ENCODE data around the gene FGF18. TPM values are rescaled to one million over a fixed set of nuclear protein-coding genes. Genes with fewer than 3 reads are reported as not detected.

Gene FGF18
- total RNA-seq, 2 experiments from 2014 or later, result 0.31 to 0.33 TPM

- no peaks in the 10 kb centered on the region for H3K9me3 ChIP-seq (ENCODE audit: control insufficient read depth in 1 of 2, insufficient read depth in 1 of 2, low read length in 2 of 2)
- POLR2A ChIA-PET, result no interaction called here
- no peak overlapping the region for H3K27ac ChIP-seq (ENCODE audit: low read depth in 1 of 2, low read length in 2 of 2)
- TF ChIP-seq CTCF (IDR thresholded peaks at IDR 0.05), result no peak
- Mint-ChIP-seq H3K27ac (peak overlapping the region; percentile 7), H3K9me3 (no peaks in the 10 kb centered on the region), H3K36me3 (ENCODE audit: low read depth) (no peaks in the 10 kb centered on the region), H3K4me3 (no peak overlapping the region), H3K4me1 (ENCODE audit: low read depth) (peaks cover 5% of the 10 kb centered on the region), H3K27me3 (peaks cover 6% of the 10 kb centered on the region)
- intact Hi-C loops (cut with DNase I, micrococcal nuclease), result no loop called here
- H3K4me3 ChIP-seq (ENCODE audit: low read length), result no peak overlapping the region
- peak in 1 of 14 experiments; percentile 20 for DNase-seq
- H3K4me1 ChIP-seq (ENCODE audit: insufficient read depth, low read length), result peaks cover 10% of the 10 kb centered on the region
- H3K27me3 ChIP-seq (ENCODE audit: control insufficient read depth in 1 of 2, insufficient read depth in 2 of 2, low read length in 2 of 2), result no peaks in the 10 kb centered on the region
- no peak for ATAC-seq (ENCODE audit: poor library complexity)
- no peaks in the 10 kb centered on the region for H3K36me3 ChIP-seq (ENCODE audit: insufficient read depth, low read length)
- CTCF ChIA-PET, result no interaction called here
Observed at GRCh38 chr5:171478946-171479775, 59.7 kb downstream of the FGF18 start.

- H3K27ac Mint-ChIP-seq, result peak overlapping the region; percentile 7
- DNase-seq (no peak), ATAC-seq (ENCODE audit: poor library complexity) (no peak)
- ChIA-PET POLR2A (no interaction called here), CTCF (no interaction called here)
- Histone ChIP-seq H3K9me3 (ENCODE audit: control insufficient read depth in 1 of 2, insufficient read depth in 1 of 2, low read length in 2 of 2) (no peaks in the 10 kb centered on the region), H3K27me3 (ENCODE audit: control insufficient read depth in 1 of 2, insufficient read depth in 2 of 2, low read length in 2 of 2) (no peaks in the 10 kb centered on the region), H3K36me3 (ENCODE audit: insufficient read depth, low read length) (no peaks in the 10 kb centered on the region), H3K4me3 (ENCODE audit: low read length) (no peak overlapping the region), H3K4me1 (ENCODE audit: insufficient read depth, low read length) (peaks cover 10% of the 10 kb centered on the region), H3K27ac (ENCODE audit: low read depth in 1 of 2, low read length in 2 of 2) (no peak overlapping the region)
- H3K9me3 Mint-ChIP-seq, result no peaks in the 10 kb centered on the region
- no peak overlapping the region for H3K4me3 Mint-ChIP-seq
- TF ChIP-seq CTCF (IDR thresholded peaks at IDR 0.05), result no peak
- H3K4me1 Mint-ChIP-seq (ENCODE audit: low read depth), result peaks cover 5% of the 10 kb centered on the region
- peaks cover 6% of the 10 kb centered on the region for H3K27me3 Mint-ChIP-seq
- no peaks in the 10 kb centered on the region for H3K36me3 Mint-ChIP-seq (ENCODE audit: low read depth)
- intact Hi-C loops (cut with DNase I, micrococcal nuclease), result loop anchor here (5.0 to 10.0 kb wide), 2 partner anchors 565 to 813 kb away; no protein-coding TSS in a partner anchor
Observed at GRCh38 chr5:171479776-171480125, 60.3 kb downstream of the FGF18 start.

GRCh38 chr5:171480239-171480638, 60.8 kb downstream of the FGF18 start:
- Mint-ChIP-seq H3K4me1 (ENCODE audit: low read depth) (peaks cover 5% of the 10 kb centered on the region), H3K36me3 (ENCODE audit: low read depth) (no peaks in the 10 kb centered on the region), H3K9me3 (no peaks in the 10 kb centered on the region), H3K27me3 (peaks cover 6% of the 10 kb centered on the region), H3K27ac (no peak overlapping the region), H3K4me3 (no peak overlapping the region)
- no peak for ATAC-seq (ENCODE audit: poor library complexity)
- H3K27ac ChIP-seq (ENCODE audit: low read depth in 1 of 2, low read length in 2 of 2), result no peak overlapping the region
- intact Hi-C loops (cut with DNase I, micrococcal nuclease), result loop anchor here (5.0 to 10.0 kb wide), 2 partner anchors 565 to 812 kb away; no protein-coding TSS in a partner anchor
- H3K9me3 ChIP-seq (ENCODE audit: control insufficient read depth in 1 of 2, insufficient read depth in 1 of 2, low read length in 2 of 2), result no peaks in the 10 kb centered on the region
- H3K36me3 ChIP-seq (ENCODE audit: insufficient read depth, low read length), result no peaks in the 10 kb centered on the region
- H3K4me3 ChIP-seq (ENCODE audit: low read length), result no peak overlapping the region
- H3K27me3 ChIP-seq (ENCODE audit: control insufficient read depth in 1 of 2, insufficient read depth in 2 of 2, low read length in 2 of 2), result no peaks in the 10 kb centered on the region
- no peak for TF ChIP-seq CTCF (IDR thresholded peaks at IDR 0.05)
- ChIA-PET CTCF (no interaction called here), POLR2A (no interaction called here)
- DNase-seq, result no peak
- peaks cover 10% of the 10 kb centered on the region for H3K4me1 ChIP-seq (ENCODE audit: insufficient read depth, low read length)
